Endothelial cell of umbilical vein (primary cell): ENCODE measurements around the gene SNCAIP. TPM values are rescaled to one million over a fixed set of nuclear protein-coding genes. Genes with fewer than 3 reads are reported as not detected.

Experiments
- BruUV-seq: library from RNA; stranded (reverse); fragments of 400-500 nt; replicated peaks from 2 replicates; lab custom pipeline; 2021; lab: Mats Ljungman, UMichigan
- CTCF ChIA-PET: fragments of 300-600, 350-600 bp; sonication (Branson Sonifier 250); formaldehyde crosslinking; loops from one replicate; lab custom pipeline; 2021; ENCODE audit warnings: antibody characterized with exemption, inconsistent platforms; lab: Charles Lee
- POLR2A ChIA-PET: fragments of 300-600, 350-600 bp; sonication (Branson Sonifier 250); formaldehyde crosslinking; loops from one replicate; lab custom pipeline; 2021; ENCODE audit warnings: antibody characterized with exemption, inconsistent platforms; lab: Charles Lee
- DNase-seq: peaks from one replicate; pipeline ENCODE4 v3.0.0-alpha.2; 2011; ENCODE audit warnings: low read depth, low spot score
- FAIRE-seq: peaks from 2 replicates; lab custom pipeline; 2011; peaks lifted over from hg19 to GRCh38; lab: Jason Lieb, UNC
- H2AFZ ChIP-seq: 2 replicates; pipeline ENCODE4 v1.6.0; 2012; ENCODE audit warnings: low read depth, low read length, control low read depth, inconsistent platforms
- H3K27ac ChIP-seq: 2 replicates; pipeline ENCODE4 v1.5.1; 2011; ENCODE audit warnings: low read depth, mild to moderate bottlenecking, control low read depth, low read length, moderate library complexity; ENCODE audit not compliant: insufficient read depth
- H3K27me3 ChIP-seq, 2 experiments: 2 replicates each; pipeline versions ENCODE4 v1.6.0 to v1.6.1; 2011; ENCODE audit warnings: low read length in 2 of 2, mixed read lengths in 1 of 2; ENCODE audit not compliant: control insufficient read depth in 2 of 2, insufficient read depth in 2 of 2
- H3K36me3 ChIP-seq, 2 experiments: 2 replicates in 1 of 2; 3 replicates in 1 of 2; pipeline ENCODE4 v1.5.1; 2011; ENCODE audit warnings: low read length in 2 of 2, mild to moderate bottlenecking in 1 of 2, moderate library complexity in 1 of 2; ENCODE audit not compliant: control insufficient read depth in 2 of 2, insufficient read depth in 2 of 2; ENCODE audit errors: extremely low read depth in 1 of 2
- H3K4me1 ChIP-seq: 3 replicates; pipeline ENCODE4 v1.5.1; 2011; ENCODE audit warnings: mild to moderate bottlenecking, low read length; ENCODE audit not compliant: control insufficient read depth, insufficient read depth; ENCODE audit errors: extremely low read depth
- H3K4me2 ChIP-seq: 2 replicates; pipeline ENCODE4 v1.6.1; 2011; ENCODE audit warnings: low read length, control low read depth, mixed read lengths; ENCODE audit not compliant: insufficient read depth
- H3K4me3 ChIP-seq, 3 experiments: fragments of 200-600 bp in 1 of 3; sonication (generic), shearing (Covaris generic) in 1 of 3; replicated peaks in 1 of 3; 2 replicates each; pipeline ENCODE4 v1.5.1; 2011 to 2016; ENCODE audit warnings: control low read depth in 3 of 3, low read length in 3 of 3, mild to moderate bottlenecking in 2 of 3, inconsistent platforms in 1 of 3, low read depth in 1 of 3, moderate library complexity in 1 of 3; ENCODE audit not compliant: insufficient read depth in 1 of 3
- H3K79me2 ChIP-seq: 2 replicates; pipeline ENCODE4 v1.6.0; 2012; ENCODE audit warnings: low read length, inconsistent platforms; ENCODE audit not compliant: control insufficient read depth, insufficient read depth
- H3K9ac ChIP-seq: replicated peaks from 2 replicates; pipeline ENCODE3; 2011; ENCODE audit warnings: low read length, control low read depth; ENCODE audit not compliant: insufficient read depth; ENCODE audit errors: extremely low read depth
- H3K9me1 ChIP-seq: replicated peaks from 3 replicates; pipeline ENCODE4 v1.6.0; 2011; ENCODE audit warnings: mild to moderate bottlenecking, low read length; ENCODE audit not compliant: control insufficient read depth, insufficient read depth; ENCODE audit errors: extremely low read depth
- H3K9me3 ChIP-seq: replicated peaks from 2 replicates; pipeline ENCODE4 v1.5.1; 2012; ENCODE audit warnings: low read length, inconsistent platforms; ENCODE audit not compliant: control insufficient read depth, insufficient read depth
- H4K20me1 ChIP-seq: replicated peaks from 2 replicates; pipeline ENCODE3; 2011; ENCODE audit warnings: mild to moderate bottlenecking, low read length; ENCODE audit not compliant: control insufficient read depth, insufficient read depth; ENCODE audit errors: extremely low read depth
- EZH2 ChIP-seq: IDR thresholded peaks from 2 replicates; pipeline ENCODE4 v1.6.1; 2012; ENCODE audit warnings: borderline replicate concordance, low read depth, mild to moderate bottlenecking, moderate library complexity, low read length, inconsistent platforms; ENCODE audit not compliant: severe bottlenecking
- FOS ChIP-seq: IDR thresholded peaks from 2 replicates; pipeline ENCODE4 v1.6.1; 2011; ENCODE audit warnings: mild to moderate bottlenecking, low read length, moderate library complexity, borderline replicate concordance; ENCODE audit not compliant: insufficient read depth
- GATA2 ChIP-seq: IDR thresholded peaks from 2 replicates; pipeline ENCODE4 v1.7.0; 2011; ENCODE audit warnings: low read depth, mild to moderate bottlenecking, moderate library complexity, mixed read lengths, low read length; ENCODE audit not compliant: insufficient read length, insufficient read depth
- JUN ChIP-seq: IDR thresholded peaks from 2 replicates; pipeline ENCODE4 v1.6.1; 2011; ENCODE audit warnings: borderline replicate concordance, low read depth; ENCODE audit not compliant: insufficient read length, insufficient read depth
- MYC ChIP-seq: IDR thresholded peaks from one replicate; pipeline ENCODE4 v1.6.1; 2011; ENCODE audit warnings: mild to moderate bottlenecking, low read depth, low read length
- POLR2AphosphoS5 ChIP-seq: IDR thresholded peaks from 2 replicates; pipeline ENCODE4 v1.6.1; 2012; ENCODE audit warnings: low read depth, mild to moderate bottlenecking, control low read depth, low read length, moderate library complexity; ENCODE audit not compliant: insufficient read depth
- dilution Hi-C: fragments of 300-500 bp; cut with MboI; formaldehyde crosslinking; loops from one replicate; pipeline ENCODE4 v1.15.0; 2019; ENCODE audit warnings: low sequenced_read_pairs; ENCODE audit not compliant: extremely low pct_ligation_motif_present
- intact Hi-C: fragments of 100-400 bp; cut with micrococcal nuclease; formaldehyde crosslinking; loops from one replicate; pipeline ENCODE4 v1.10.0; 2022
- polyA plus RNA-seq, 4 experiments: library from polyadenylated mRNA; depleted of rRNA in 3 of 4; stranded (reverse) in 3 of 4; unstranded in 1 of 4; fragments of >200 nt; gene quantifications; 2 replicates each; pipeline versions ENCODE4 v1.2.1 to v1.2.3, GENCODE V29; 2011 to 2012; ENCODE audit warnings: missing spikeins in 1 of 4
- total RNA-seq: library from RNA; stranded (reverse); gene quantifications from 2 replicates; pipeline ENCODE4 v1.2.3, GENCODE V29; 2021
- TF ChIP-seq, protein P1 (sequence below), 2 donors: IDR thresholded peaks; 1 replicate in 1 of 2; 2 replicates in 1 of 2; pipeline ENCODE4 v1.5.1; 2011; ENCODE audit warnings: low read length in 2 of 2, mild to moderate bottlenecking in 2 of 2, moderate library complexity in 2 of 2, control low read depth in 1 of 2, inconsistent platforms in 1 of 2, low read depth in 1 of 2; ENCODE audit not compliant: insufficient read depth in 1 of 2; ENCODE audit errors: extremely low read depth in 1 of 2

The SNCAIP gene
- total and polyA plus RNA-seq, 2 donors (not counting 3 experiments of a cell fraction or from before 2014, with no cell fraction given) = 13.1 to 42.0 TPM

- dilution Hi-C loops (no loop called here), intact Hi-C loops (loop anchor here (5.0 kb wide), 1 partner anchor 200 kb away; no protein-coding TSS in a partner anchor)
- Histone ChIP-seq H3K27me3 (peaks cover 0 to 2% of the 10 kb centered on the region in 2 experiments), H3K4me3 (no peak overlapping the region), H3K9me3 (no peaks in the 10 kb centered on the region), H2AFZ (no peak overlapping the region), H4K20me1 (no peaks in the 10 kb centered on the region), H3K4me2 (no peak overlapping the region), H3K4me1 (no peaks in the 10 kb centered on the region), H3K36me3 (no peaks in the 10 kb centered on the region), H3K27ac (no peak overlapping the region), H3K9ac (no peak overlapping the region), H3K79me2 (no peaks in the 10 kb centered on the region), H3K9me1 (no peaks in the 10 kb centered on the region)
- TF ChIP-seq EZH2 = no peak
- TF ChIP-seq FOS = no peak
- TF ChIP-seq, protein P1, sequence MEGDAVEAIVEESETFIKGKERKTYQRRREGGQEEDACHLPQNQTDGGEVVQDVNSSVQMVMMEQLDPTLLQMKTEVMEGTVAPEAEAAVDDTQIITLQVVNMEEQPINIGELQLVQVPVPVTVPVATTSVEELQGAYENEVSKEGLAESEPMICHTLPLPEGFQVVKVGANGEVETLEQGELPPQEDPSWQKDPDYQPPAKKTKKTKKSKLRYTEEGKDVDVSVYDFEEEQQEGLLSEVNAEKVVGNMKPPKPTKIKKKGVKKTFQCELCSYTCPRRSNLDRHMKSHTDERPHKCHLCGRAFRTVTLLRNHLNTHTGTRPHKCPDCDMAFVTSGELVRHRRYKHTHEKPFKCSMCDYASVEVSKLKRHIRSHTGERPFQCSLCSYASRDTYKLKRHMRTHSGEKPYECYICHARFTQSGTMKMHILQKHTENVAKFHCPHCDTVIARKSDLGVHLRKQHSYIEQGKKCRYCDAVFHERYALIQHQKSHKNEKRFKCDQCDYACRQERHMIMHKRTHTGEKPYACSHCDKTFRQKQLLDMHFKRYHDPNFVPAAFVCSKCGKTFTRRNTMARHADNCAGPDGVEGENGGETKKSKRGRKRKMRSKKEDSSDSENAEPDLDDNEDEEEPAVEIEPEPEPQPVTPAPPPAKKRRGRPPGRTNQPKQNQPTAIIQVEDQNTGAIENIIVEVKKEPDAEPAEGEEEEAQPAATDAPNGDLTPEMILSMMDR (IDR thresholded peaks at IDR 0.05; ENCODE audit: extremely low read depth in 1 of 2, insufficient read depth in 1 of 2, low read depth in 1 of 2, low read length in 2 of 2) = no peak
- no peak for TF ChIP-seq MYC
- no peak for TF ChIP-seq GATA2
- TF ChIP-seq POLR2AphosphoS5 = no peak
- no peak for TF ChIP-seq JUN
- ChIA-PET POLR2A (no interaction called here), CTCF (no interaction called here)
- FAIRE-seq (no peak), DNase-seq (no peak)
- no TSS peak for BruUV-seq
These were observed 14.3 kb upstream of the SNCAIP start for GRCh38 chr5:122297587-122298298.
